ENCODE measurements around the gene FBXO48.

DNA sequence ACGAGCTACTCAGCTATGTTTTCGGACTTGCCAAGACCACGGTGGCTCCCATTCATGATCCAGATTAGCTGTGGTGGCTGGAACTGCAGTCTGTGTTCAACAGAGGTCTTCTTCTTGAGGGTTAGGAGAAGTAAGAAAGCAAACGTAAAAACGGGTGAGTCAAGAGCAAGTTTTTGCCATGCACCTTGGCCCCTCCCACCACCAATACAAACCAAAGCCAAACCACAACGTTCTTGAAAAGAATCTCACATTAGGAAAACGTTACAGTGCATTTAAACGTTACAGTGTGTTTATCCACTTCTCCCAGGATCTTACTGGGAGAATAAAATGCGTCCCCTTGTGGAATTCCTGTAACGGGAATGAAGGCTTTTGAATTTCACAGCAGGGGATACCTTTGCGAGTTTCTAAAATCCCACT is 725 bp downstream of the FBXO48 start:
- TF ChIP-seq, protein P1, sequence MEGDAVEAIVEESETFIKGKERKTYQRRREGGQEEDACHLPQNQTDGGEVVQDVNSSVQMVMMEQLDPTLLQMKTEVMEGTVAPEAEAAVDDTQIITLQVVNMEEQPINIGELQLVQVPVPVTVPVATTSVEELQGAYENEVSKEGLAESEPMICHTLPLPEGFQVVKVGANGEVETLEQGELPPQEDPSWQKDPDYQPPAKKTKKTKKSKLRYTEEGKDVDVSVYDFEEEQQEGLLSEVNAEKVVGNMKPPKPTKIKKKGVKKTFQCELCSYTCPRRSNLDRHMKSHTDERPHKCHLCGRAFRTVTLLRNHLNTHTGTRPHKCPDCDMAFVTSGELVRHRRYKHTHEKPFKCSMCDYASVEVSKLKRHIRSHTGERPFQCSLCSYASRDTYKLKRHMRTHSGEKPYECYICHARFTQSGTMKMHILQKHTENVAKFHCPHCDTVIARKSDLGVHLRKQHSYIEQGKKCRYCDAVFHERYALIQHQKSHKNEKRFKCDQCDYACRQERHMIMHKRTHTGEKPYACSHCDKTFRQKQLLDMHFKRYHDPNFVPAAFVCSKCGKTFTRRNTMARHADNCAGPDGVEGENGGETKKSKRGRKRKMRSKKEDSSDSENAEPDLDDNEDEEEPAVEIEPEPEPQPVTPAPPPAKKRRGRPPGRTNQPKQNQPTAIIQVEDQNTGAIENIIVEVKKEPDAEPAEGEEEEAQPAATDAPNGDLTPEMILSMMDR (IDR thresholded peaks at IDR 0.05): no peak
- TF ChIP-seq POLR2A (IDR thresholded peaks at IDR 0.05): no peak
- TF ChIP-seq POLR2AphosphoS5 (IDR thresholded peaks at IDR 0.05): no peak
